Measurements from ENCODE around the gene TMEM9B. TPM values are rescaled to one million over a fixed set of nuclear protein-coding genes. Genes with fewer than 3 reads are reported as not detected.

The TMEM9B gene
- polyA plus RNA-seq, 2 of the 4 experiments (the other 2 are of a cell fraction) = 35.1 to 47.3 TPM

DNA sequence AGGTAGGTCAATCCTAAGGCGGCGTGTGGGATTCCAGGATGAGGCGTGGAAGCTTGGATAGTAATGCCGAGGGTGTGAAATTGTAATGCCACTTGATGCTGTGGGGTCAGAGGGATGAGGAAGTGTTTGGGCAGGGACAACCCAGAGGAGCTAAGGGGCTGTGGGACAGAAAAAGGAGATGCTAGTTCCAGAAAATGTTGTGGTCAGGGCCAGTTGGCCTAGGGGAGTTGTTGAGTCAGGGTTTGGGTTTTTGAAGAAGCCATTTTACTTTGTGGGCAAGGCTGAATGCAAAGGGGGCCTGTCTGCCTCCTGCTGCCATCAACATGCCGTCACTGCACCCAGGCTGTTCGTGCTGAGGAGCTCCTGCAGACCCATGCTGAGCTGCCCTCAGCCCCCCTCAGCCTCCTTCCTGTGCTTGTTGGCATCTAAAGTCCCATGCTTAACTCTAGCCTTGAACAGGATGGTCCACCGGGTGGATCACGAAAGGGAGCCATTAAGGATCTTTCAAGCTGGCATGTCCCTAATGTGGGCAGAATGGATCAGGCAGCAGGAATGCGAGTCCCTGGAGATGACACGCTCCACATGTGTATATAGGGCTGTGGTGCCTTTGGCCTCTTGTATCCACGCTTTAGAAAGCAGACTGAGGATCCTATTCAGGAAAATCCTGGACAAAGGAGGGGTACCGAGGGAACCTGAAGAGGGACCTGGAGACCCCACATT is 33.6 kb downstream of the TMEM9B start:
- TF ChIP-seq, protein P1, sequence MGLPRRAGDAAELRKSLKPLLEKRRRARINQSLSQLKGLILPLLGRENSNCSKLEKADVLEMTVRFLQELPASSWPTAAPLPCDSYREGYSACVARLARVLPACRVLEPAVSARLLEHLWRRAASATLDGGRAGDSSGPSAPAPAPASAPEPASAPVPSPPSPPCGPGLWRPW (IDR thresholded peaks at IDR 0.05) = no peak
- TF ChIP-seq FOSL2 (IDR thresholded peaks at IDR 0.05) (no peak), FOSL2 (CRISPR knock-in tag; IDR thresholded peaks at IDR 0.05) (no peak), NFE2L2 (conservative IDR thresholded peaks at IDR 0.05; ENCODE audit: low read length) (no peak), EHF (CRISPR knock-in tag; IDR thresholded peaks at IDR 0.05) (no peak), MYC (IDR thresholded peaks at IDR 0.05; ENCODE audit: borderline replicate concordance, low read length) (no peak), POLR2AphosphoS2 (conservative IDR thresholded peaks at IDR 0.05; ENCODE audit: low read length) (no peak), FOSB (CRISPR knock-in tag; IDR thresholded peaks at IDR 0.05) (no peak)
- POLR2A ChIA-PET = no interaction called here
- H3K4me3 ChIP-seq = no peak overlapping the region
- CTCF ChIA-PET = interaction anchor here (0.8 to 1.6 kb wide), 3 partner anchors 9 to 29 kb away, joined by 3 to 11 read pairs (median 5); no protein-coding TSS in a partner anchor
- no peak for ATAC-seq
- no peak for DNase-seq (ENCODE audit: low read depth in 1 of 2, low spot score in 1 of 2)
- no peak overlapping the region for H3K27ac ChIP-seq
- WGBS (ENCODE audit: missing lambda C conversion rate) = 90% methylated on average over 10 of the region's 12 CpGs
- no peaks in the 10 kb centered on the region for H3K9me3 ChIP-seq
- no peak for FAIRE-seq
- H3K4me2 ChIP-seq = no peak overlapping the region
- H3K4me1 ChIP-seq = peaks cover 11% of the 10 kb centered on the region

DNA sequence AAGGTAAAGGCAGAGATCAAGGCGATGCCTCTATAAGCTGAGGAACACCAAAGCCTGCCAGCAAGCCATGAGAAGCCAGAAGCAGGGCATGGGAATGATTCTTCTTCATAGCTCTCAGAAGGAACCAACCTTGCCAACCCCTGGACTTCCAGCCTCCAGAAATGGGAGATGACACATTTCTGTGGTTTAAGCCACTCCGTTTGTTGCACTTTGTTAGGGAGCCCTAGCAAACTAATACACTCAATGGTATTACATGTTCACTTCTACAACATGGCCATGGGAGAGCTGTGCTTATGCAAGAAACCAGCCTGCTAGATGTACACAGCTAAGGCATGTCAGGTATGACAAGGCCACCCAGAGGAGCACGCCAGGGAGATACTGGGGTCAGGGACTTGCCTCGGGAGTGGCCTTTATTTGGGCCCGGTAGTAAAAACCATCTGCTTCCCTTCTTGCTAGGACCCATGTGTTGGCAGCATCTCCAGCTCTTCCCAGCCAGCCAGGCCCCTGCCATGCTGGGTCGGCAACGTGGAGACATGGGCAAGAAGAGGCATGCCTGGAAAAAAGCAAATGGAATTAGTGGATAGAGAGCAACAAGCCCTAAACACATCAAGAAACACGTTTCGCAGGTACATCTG is 35.1 kb downstream of the TMEM9B start:
- ChIA-PET CTCF (interaction anchor here (1.6 to 3.5 kb wide), 2 partner anchors 15 to 31 kb away, joined by 4 to 17 read pairs; no protein-coding TSS in a partner anchor), POLR2A (no interaction called here)
- no peak overlapping the region for H3K27ac ChIP-seq
- DNase-seq (ENCODE audit: low read depth in 1 of 2, low spot score in 1 of 2) = no peak
- no peak overlapping the region for H3K4me3 ChIP-seq
- 88% methylated on average over 9 of the region's 9 CpGs for WGBS (ENCODE audit: missing lambda C conversion rate)
- TF ChIP-seq, protein P1 (IDR thresholded peaks at IDR 0.05) = no peak
- no peak for TF ChIP-seq HOXB13 (CRISPR knock-in tag; IDR thresholded peaks at IDR 0.05; ENCODE audit: low read depth)
- no peak for TF ChIP-seq CBX2 (IDR thresholded peaks at IDR 0.05; ENCODE audit: borderline replicate concordance, low read depth)
- TF ChIP-seq NPAS2 (CRISPR knock-in tag; IDR thresholded peaks at IDR 0.05; ENCODE audit: borderline replicate concordance) = no peak
- no peak for TF ChIP-seq HOXA7 (CRISPR knock-in tag; IDR thresholded peaks at IDR 0.05)
- TF ChIP-seq NR3C1 (IDR thresholded peaks at IDR 0.05) = no peak
- TF ChIP-seq POLR2A (IDR thresholded peaks at IDR 0.05; ENCODE audit: low read length) = no peak
- TF ChIP-seq RNF2 (IDR thresholded peaks at IDR 0.05; ENCODE audit: borderline replicate concordance, low read depth) = no peak
- no peak for TF ChIP-seq RAD21 (conservative IDR thresholded peaks at IDR 0.05 in 1 of 2, IDR thresholded peaks at IDR 0.05 in 1 of 2)
- TF ChIP-seq TP53 (CRISPR knock-in tag; IDR thresholded peaks at IDR 0.05) = no peak
- no peak for TF ChIP-seq CHD2 (IDR thresholded peaks at IDR 0.05; ENCODE audit: low read length, partially characterized antibody)
- TF ChIP-seq, protein P2, sequence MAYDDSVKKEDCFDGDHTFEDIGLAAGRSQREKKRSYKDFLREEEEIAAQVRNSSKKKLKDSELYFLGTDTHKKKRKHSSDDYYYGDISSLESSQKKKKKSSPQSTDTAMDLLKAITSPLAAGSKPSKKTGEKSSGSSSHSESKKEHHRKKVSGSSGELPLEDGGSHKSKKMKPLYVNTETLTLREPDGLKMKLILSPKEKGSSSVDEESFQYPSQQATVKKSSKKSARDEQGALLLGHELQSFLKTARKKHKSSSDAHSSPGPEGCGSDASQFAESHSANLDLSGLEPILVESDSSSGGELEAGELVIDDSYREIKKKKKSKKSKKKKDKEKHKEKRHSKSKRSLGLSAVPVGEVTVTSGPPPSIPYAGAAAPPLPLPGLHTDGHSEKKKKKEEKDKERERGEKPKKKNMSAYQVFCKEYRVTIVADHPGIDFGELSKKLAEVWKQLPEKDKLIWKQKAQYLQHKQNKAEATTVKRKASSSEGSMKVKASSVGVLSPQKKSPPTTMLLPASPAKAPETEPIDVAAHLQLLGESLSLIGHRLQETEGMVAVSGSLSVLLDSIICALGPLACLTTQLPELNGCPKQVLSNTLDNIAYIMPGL (CRISPR knock-in tag; IDR thresholded peaks at IDR 0.05; ENCODE audit: borderline replicate concordance) = no peak
- no peak for TF ChIP-seq EP300 (IDR thresholded peaks at IDR 0.05)
- no peak for TF ChIP-seq HEYL (CRISPR knock-in tag; IDR thresholded peaks at IDR 0.05)
- TF ChIP-seq NFE2L2 (conservative IDR thresholded peaks at IDR 0.05; ENCODE audit: low read length) = no peak
- TF ChIP-seq BHLHE40 (IDR thresholded peaks at IDR 0.05; ENCODE audit: low read depth, low read length) = no peak
- TF ChIP-seq ZSCAN20 (CRISPR knock-in tag; IDR thresholded peaks at IDR 0.05) = no peak
- no peak for TF ChIP-seq JUN (IDR thresholded peaks at IDR 0.05)
- TF ChIP-seq ZNF302 (CRISPR knock-in tag; IDR thresholded peaks at IDR 0.05) = no peak
- ATAC-seq = no peak
- no peaks in the 10 kb centered on the region for H3K9me3 ChIP-seq
- no peaks in the 10 kb centered on the region for H3K4me1 ChIP-seq
- FAIRE-seq = no peak
- no peak overlapping the region for H3K4me2 ChIP-seq

All from A549 (cell line).